ENCODE measurements around the gene GPR35. TPM values are rescaled to one million over a fixed set of nuclear protein-coding genes. Genes with fewer than 3 reads are reported as not detected.

The GPR35 gene
- total and polyA plus RNA-seq, 2 donors (not counting 3 experiments of a cell fraction or from before 2014, with no cell fraction given): 0.18 to 0.33 TPM

DNA sequence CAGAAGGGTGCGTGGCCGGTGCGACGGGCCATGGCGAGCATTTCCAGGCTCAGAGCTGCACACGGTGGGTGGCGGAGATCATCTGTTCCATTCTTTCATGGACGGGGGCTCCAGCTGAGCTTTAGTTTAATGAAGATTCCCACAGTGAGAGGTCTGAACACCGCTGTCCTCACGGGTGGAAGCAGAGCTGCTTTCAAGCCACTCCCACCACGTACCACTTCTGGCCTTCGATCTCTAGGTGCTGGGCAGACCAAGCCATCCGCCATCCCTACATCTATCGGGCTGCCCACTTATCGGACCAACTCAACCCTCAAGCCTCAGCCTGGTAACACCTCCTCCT, 18.5 kb downstream of the GPR35 start:
- Histone ChIP-seq H3K4me2 (ENCODE audit: insufficient read depth, low read length) (no peak overlapping the region), H3K79me2 (ENCODE audit: control insufficient read depth, insufficient read depth, low read length) (no peaks in the 10 kb centered on the region), H3K9me3 (replicated peaks; ENCODE audit: control insufficient read depth, insufficient read depth, low read length) (no peaks in the 10 kb centered on the region), H3K4me3 (replicated peaks in 1 of 3; ENCODE audit: insufficient read depth in 1 of 3, low read depth in 1 of 3, low read length in 3 of 3) (no peak overlapping the region), H3K36me3 (ENCODE audit: control insufficient read depth in 2 of 2, extremely low read depth in 1 of 2, insufficient read depth in 2 of 2, low read length in 2 of 2) (no peaks in the 10 kb centered on the region), H3K9ac (replicated peaks; ENCODE audit: extremely low read depth, insufficient read depth, low read length) (no peak overlapping the region), H3K4me1 (ENCODE audit: control insufficient read depth, extremely low read depth, insufficient read depth, low read length) (no peaks in the 10 kb centered on the region), H2AFZ (ENCODE audit: low read depth, low read length) (no peak overlapping the region), H3K27me3 (ENCODE audit: control insufficient read depth in 2 of 2, insufficient read depth in 2 of 2, low read length in 2 of 2) (peaks cover 0 to 2% of the 10 kb centered on the region in 2 experiments), H3K9me1 (replicated peaks; ENCODE audit: control insufficient read depth, extremely low read depth, insufficient read depth, low read length) (no peaks in the 10 kb centered on the region), H4K20me1 (replicated peaks; ENCODE audit: control insufficient read depth, extremely low read depth, insufficient read depth, low read length) (no peaks in the 10 kb centered on the region), H3K27ac (ENCODE audit: insufficient read depth, low read depth, low read length) (no peak overlapping the region)
- TF ChIP-seq POLR2A (IDR thresholded peaks at IDR 0.05; ENCODE audit: low read depth, low read length) (no peak), JUN (IDR thresholded peaks at IDR 0.05; ENCODE audit: borderline replicate concordance, insufficient read depth, insufficient read length, low read depth) (no peak)
- intact Hi-C loops (cut with micrococcal nuclease): no loop called here
- ChIA-PET CTCF (no interaction called here), POLR2A (no interaction called here)
- DNase-seq (ENCODE audit: low read depth, low spot score): no peak
- FAIRE-seq: no peak
- dilution Hi-C loops (cut with MboI; ENCODE audit: extremely low pct_ligation_motif_present, low sequenced_read_pairs): no loop called here
- BruUV-seq (replicated peaks): no TSS peak

DNA sequence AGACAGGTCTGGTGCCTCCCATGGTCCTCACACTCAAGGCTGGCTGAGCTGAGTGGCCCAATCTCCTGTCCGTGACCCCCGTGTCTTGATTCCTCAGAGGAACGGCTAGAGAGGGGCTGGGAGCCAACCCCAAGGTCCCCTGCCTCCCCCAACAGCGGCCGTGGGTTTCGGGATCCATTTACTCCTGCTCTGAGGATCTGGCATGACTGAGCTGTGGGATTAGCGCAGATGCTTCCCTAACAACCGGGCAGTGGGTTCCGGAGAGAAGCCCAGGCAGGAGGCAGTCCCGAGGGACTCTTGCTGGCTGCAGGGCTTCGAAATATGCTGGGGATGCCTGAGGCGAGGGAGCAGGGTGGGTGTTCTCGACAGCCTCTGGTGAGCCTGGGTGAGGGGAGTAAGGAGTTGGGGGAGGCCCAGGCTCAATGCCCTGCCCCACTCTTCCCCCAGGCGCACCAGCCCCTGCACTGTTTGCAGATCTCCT, 18.9 kb downstream of the GPR35 start:
- Histone ChIP-seq H3K79me2 (ENCODE audit: control insufficient read depth, insufficient read depth, low read length) (no peaks in the 10 kb centered on the region), H3K4me3 (replicated peaks in 1 of 3; ENCODE audit: insufficient read depth in 1 of 3, low read depth in 1 of 3, low read length in 3 of 3) (no peak overlapping the region), H3K4me1 (ENCODE audit: control insufficient read depth, extremely low read depth, insufficient read depth, low read length) (no peaks in the 10 kb centered on the region), H3K27ac (ENCODE audit: insufficient read depth, low read depth, low read length) (no peak overlapping the region), H3K27me3 (ENCODE audit: control insufficient read depth in 2 of 2, insufficient read depth in 2 of 2, low read length in 2 of 2) (peaks cover 0 to 2% of the 10 kb centered on the region in 2 experiments), H4K20me1 (replicated peaks; ENCODE audit: control insufficient read depth, extremely low read depth, insufficient read depth, low read length) (no peaks in the 10 kb centered on the region), H3K9me1 (replicated peaks; ENCODE audit: control insufficient read depth, extremely low read depth, insufficient read depth, low read length) (no peaks in the 10 kb centered on the region), H3K4me2 (ENCODE audit: insufficient read depth, low read length) (no peak overlapping the region), H2AFZ (ENCODE audit: low read depth, low read length) (no peak overlapping the region), H3K9me3 (replicated peaks; ENCODE audit: control insufficient read depth, insufficient read depth, low read length) (no peaks in the 10 kb centered on the region), H3K9ac (replicated peaks; ENCODE audit: extremely low read depth, insufficient read depth, low read length) (no peak overlapping the region), H3K36me3 (ENCODE audit: control insufficient read depth in 2 of 2, extremely low read depth in 1 of 2, insufficient read depth in 2 of 2, low read length in 2 of 2) (no peaks in the 10 kb centered on the region)
- no peak for FAIRE-seq
- TF ChIP-seq POLR2A (IDR thresholded peaks at IDR 0.05; ENCODE audit: low read depth, low read length) (no peak), MYC (IDR thresholded peaks at IDR 0.05; ENCODE audit: low read depth, low read length) (no peak), POLR2AphosphoS5 (IDR thresholded peaks at IDR 0.05; ENCODE audit: insufficient read depth, low read depth, low read length) (no peak), JUN (IDR thresholded peaks at IDR 0.05; ENCODE audit: borderline replicate concordance, insufficient read depth, insufficient read length, low read depth) (no peak), EZH2 (IDR thresholded peaks at IDR 0.05; ENCODE audit: borderline replicate concordance, low read depth, low read length, severe bottlenecking) (no peak), GATA2 (IDR thresholded peaks at IDR 0.05; ENCODE audit: insufficient read depth, insufficient read length, low read depth, low read length) (no peak), MAX (IDR thresholded peaks at IDR 0.05; ENCODE audit: insufficient read depth, insufficient read length) (no peak), FOS (IDR thresholded peaks at IDR 0.05; ENCODE audit: borderline replicate concordance, insufficient read depth, low read length) (no peak)
- TF ChIP-seq, protein P1, sequence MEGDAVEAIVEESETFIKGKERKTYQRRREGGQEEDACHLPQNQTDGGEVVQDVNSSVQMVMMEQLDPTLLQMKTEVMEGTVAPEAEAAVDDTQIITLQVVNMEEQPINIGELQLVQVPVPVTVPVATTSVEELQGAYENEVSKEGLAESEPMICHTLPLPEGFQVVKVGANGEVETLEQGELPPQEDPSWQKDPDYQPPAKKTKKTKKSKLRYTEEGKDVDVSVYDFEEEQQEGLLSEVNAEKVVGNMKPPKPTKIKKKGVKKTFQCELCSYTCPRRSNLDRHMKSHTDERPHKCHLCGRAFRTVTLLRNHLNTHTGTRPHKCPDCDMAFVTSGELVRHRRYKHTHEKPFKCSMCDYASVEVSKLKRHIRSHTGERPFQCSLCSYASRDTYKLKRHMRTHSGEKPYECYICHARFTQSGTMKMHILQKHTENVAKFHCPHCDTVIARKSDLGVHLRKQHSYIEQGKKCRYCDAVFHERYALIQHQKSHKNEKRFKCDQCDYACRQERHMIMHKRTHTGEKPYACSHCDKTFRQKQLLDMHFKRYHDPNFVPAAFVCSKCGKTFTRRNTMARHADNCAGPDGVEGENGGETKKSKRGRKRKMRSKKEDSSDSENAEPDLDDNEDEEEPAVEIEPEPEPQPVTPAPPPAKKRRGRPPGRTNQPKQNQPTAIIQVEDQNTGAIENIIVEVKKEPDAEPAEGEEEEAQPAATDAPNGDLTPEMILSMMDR (IDR thresholded peaks at IDR 0.05; ENCODE audit: extremely low read depth in 1 of 2, insufficient read depth in 1 of 2, low read depth in 1 of 2, low read length in 2 of 2): no peak
- BruUV-seq (replicated peaks): no TSS peak
- intact Hi-C loops (cut with micrococcal nuclease) (no loop called here), dilution Hi-C loops (cut with MboI; ENCODE audit: extremely low pct_ligation_motif_present, low sequenced_read_pairs) (no loop called here)
- POLR2A ChIA-PET: no interaction called here
- DNase-seq (ENCODE audit: low read depth, low spot score): no peak
- CTCF ChIA-PET: no interaction called here

All from endothelial cell of umbilical vein (primary cell).